HG02759 (cell line): Measurements from ENCODE around the gene GTF2B.
"Not testable (repeated sequence)": the region's sequence is repeated elsewhere in the genome, so short reads cannot be mapped to it uniquely, and the experiment has no call there.

Source experiments
- ATAC-seq: cut with Tn5 transposase; IDR thresholded peaks from one replicate; pipeline ENCODE4 v1.9.1; 2021; ENCODE audit warnings: mild to moderate bottlenecking, moderate library complexity; ENCODE audit not compliant: unreplicated experiment

The GTF2B gene, protein sequence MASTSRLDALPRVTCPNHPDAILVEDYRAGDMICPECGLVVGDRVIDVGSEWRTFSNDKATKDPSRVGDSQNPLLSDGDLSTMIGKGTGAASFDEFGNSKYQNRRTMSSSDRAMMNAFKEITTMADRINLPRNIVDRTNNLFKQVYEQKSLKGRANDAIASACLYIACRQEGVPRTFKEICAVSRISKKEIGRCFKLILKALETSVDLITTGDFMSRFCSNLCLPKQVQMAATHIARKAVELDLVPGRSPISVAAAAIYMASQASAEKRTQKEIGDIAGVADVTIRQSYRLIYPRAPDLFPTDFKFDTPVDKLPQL

GRCh38 chr1:88891318-88891950 is at the start of gene GTF2B:
GTF2B (minus strand) TSS chr1:88891567; CDS start chr1:88891499, 68 bp downstream.
- ATAC-seq: peak; percentile 94

- not testable (repeated sequence) for ATAC-seq
Measured at GRCh38 chr1:88938528-88938927, 47.2 kb upstream of the GTF2B start.

DNA sequence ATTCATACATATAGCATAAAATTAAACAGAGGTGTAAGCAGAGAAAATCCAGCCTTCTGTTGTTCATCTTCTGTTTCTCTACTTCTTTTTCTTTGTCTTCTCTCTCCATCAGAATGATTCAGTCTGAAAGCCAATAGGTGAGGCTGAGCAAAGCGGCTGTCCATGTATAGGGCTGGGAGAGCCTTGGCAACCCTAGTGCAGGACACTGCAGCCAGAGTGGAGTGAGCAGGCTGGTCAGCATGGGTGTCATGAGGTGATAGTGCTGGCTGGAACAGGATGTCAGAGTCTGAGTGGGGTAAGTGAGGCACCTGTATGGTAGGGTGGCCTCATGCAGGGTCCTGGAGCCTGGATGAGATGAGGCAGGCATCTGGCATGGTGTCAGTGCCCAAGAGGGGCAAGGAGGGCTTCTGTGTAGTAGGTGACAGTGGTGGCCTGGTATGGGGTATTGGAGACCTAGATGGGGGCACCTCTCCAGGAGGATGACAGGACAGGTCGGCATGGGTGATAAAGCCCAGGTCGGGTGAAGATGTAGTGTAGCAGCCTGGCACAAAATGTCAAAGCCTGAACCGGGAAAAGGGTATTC is 45.5 kb upstream of the GTF2B start:
- ATAC-seq: no peak

DNA sequence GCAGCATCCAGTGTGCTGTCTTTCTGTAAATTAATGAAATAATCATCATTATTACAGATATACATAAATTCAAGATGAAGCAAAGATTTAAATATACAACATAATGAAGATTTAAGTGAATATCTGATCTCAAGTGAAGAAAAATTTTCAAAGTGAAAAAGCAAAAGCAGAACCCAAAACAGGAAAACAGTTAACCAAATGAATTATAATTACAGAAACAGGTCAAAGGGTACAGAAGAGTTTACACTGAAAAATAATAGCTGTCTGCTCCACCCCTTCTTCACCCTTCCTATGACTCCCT is 44.8 kb upstream of the GTF2B start:
- no peak for ATAC-seq

- ATAC-seq: no peak
Measured at GRCh38 chr1:88935522-88936222, 44.3 kb upstream of the GTF2B start.

- ATAC-seq: not testable (repeated sequence)
Measured at GRCh38 chr1:88930176-88930575, 38.8 kb upstream of the GTF2B start.

GRCh38 chr1:88923224-88923623 is 31.9 kb upstream of the GTF2B start:
- ATAC-seq: no peak

GRCh38 chr1:88922214-88922613 is 30.8 kb upstream of the GTF2B start:
- ATAC-seq: no peak

GRCh38 chr1:88920845-88921244 is 29.5 kb upstream of the GTF2B start:
- no peak for ATAC-seq

DNA sequence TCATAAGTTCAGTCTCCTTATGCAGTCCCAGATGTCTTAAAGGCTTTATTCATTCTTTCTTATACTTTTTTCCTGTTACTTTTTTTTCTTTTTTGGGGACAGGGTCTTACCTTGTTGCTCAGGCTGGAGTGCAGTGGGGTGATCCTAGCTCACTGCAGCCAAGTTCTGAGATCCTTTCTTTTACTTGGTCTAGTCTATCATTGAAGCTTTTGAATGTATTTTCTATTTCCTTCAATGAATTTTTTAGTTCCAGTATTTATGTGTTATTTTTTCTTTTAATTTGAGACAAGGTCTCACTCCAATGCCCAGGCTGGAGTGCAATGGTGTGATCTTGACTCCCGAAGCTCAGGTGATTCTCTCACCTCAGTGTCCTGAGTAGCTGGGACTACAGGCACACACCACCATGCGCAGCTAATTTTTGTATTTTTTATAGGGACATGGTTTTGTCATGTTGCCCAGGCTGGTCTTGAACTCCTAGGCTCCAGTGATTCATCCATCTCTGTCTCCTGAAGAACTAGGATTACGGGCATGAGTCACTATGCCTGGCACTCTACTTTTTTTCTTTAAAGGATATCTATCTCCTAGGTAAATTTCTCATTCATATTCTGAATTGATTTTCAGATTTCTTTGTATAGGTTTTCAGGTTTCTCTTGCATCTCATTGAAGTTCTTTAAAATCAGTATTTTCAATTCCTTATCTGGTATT is 26.1 kb upstream of the GTF2B start:
- no peak for ATAC-seq

DNA sequence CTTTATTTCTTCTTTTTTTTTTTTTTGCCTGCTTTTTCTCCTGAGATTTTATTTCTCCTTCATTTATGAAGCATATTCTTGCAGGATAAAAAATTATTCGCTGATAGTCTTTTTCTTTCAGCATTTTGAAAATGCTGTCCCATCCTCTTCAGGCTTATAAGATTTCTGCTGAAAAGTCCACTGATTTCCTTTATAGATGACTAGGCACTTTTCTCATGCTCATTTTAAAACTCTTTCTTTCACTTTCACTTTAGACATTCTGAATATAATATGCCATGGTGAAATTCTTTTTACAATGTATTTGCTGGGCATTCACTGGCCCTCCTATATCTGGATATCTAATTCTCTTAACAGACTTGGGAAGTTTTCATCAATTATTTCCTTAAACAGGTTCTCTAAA is 25.5 kb upstream of the GTF2B start:
- no peak for ATAC-seq

- ATAC-seq: not testable (repeated sequence)
Measured at GRCh38 chr1:88911800-88912199, 20.4 kb upstream of the GTF2B start.

- no peak for ATAC-seq
Measured at GRCh38 chr1:88911161-88911560, 19.8 kb upstream of the GTF2B start.

DNA sequence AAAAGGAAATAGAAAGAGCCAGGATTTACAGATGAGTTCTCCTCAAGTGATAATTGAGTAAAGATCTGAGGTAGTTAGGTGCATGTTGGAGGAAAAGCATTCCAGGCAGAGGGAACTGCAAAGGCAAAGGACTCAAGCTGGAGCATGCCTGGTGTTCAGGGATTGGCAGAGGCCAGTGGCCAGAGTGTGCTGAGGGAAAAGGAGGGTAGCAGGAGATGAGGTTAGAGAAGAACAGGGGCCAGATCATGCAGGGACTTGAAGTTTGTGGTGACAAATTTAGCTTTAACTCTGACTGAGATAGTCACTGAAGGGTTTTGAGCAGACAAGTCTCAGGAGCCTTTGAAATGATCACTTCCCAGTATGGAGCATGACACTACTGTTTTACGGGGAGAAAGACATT is 19.0 kb upstream of the GTF2B start:
- no peak for ATAC-seq

GRCh38 chr1:88900883-88901282 is 9.5 kb upstream of the GTF2B start:
- no peak for ATAC-seq

- no peak for ATAC-seq
Measured at GRCh38 chr1:88897070-88897730, 5.8 kb upstream of the GTF2B start.

DNA sequence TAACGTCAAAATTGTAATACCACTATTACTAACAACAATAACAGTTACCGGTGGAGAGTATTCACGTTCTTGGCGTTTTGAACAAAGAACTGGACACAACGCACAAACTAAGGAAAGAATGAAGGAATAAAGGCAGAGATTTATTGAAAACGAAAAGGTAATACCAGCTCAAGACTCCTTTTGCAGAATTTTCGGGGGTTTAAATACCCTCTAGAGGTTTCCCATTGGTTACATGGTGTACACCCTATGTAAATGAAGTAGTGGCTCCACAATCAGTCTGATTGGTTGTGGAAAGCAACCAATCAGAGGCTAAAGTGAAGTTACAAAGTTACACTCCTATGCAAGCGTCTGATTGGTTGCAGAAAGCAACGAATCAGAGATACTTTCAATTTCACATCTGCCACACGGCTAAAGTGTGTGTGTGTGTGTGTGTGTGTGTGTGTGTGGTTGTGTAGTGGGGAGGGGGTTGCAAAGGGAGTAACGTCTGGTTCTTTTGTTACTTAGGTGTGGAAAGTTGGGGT is 1.1 kb upstream of the GTF2B start:
- no peak for ATAC-seq

- no peak for ATAC-seq
Measured at GRCh38 chr1:88891951-88892340, 579 bp upstream of the GTF2B start.

DNA sequence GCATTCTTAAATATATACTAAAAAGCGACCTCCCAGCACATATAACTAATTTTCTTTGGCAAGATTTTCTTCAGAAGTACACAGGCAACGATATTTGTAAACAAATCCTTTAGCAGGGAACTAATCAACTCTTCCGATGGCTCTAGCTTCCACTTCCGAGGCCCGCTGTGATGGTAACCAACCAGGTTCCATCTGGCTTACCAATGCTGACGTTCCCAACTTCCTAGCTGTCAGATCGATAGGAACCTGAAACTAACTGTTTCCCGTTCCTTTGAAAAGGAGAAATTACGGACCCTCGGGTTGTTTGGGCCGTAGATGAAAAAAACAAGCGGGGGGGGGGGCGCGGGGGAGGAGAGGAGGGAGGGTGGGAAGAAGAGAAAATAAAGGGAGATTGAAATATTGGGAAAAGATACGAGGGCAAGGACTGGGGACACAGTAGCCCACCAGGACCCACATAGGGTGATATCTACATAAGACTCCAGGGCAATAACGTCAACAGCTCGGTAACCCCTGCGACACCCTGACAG is 513 bp downstream of the GTF2B start:
- ATAC-seq: peak; percentile 14

GRCh38 chr1:88890131-88890530 is 1.2 kb downstream of the GTF2B start:
- ATAC-seq: no peak
